GM21576 (cell line): ENCODE data around the gene MDFI.

Experiments
- ATAC-seq: cut with Tn5 transposase; IDR thresholded peaks from one replicate; pipeline ENCODE4 v1.9.1; 2021; ENCODE audit warnings: mild to moderate bottlenecking, moderate library complexity; ENCODE audit not compliant: unreplicated experiment

Gene MDFI

DNA sequence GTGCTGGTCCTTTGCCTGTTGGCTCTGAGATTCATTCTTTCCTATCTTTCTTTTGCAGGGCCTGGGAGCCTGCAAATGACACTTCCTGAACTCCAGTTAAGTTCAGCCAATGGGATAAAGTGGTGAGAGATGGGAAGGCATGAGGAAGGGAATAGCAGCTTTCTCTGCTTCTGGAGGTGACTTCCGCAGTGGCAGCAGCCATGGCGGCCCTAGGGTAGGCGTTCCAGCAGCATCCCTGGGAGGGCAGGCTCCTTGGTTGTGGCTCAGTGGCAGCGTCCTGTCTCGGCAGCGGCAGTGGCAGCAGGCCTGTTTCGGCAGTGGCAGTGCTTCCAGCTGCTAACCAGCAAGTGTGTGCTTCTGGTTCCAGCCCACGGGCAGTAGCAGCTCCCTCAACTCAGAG lies 7.3 kb upstream of the MDFI start:
- ATAC-seq, result no peak

DNA sequence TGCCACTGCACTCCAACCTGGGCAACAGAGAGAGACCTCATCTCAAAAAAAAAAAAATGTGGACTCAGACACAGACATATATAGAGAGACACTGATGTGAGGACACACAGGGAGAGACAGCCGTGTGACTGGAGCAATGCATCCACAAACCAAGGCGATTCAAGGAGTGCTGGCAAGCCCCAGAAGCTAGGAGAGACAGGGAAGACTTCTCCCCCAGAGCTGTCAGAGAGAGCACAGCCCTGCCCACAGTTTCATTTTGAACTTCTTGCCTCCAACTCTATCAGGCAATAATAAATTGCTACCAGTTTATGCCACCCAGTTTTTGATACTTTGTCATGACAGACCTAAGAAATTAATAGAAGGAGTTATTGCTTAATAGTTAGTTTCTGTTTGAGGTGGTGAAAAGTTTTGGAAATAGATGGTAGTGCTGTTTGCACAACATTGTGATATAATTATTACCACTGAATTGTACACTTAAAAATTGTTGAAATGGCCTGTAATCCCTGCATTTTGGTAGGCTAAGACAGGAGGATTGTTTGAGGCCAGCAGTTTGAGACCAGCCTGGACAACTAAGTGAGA lies 5.1 kb upstream of the MDFI start:
- no peak for ATAC-seq

DNA sequence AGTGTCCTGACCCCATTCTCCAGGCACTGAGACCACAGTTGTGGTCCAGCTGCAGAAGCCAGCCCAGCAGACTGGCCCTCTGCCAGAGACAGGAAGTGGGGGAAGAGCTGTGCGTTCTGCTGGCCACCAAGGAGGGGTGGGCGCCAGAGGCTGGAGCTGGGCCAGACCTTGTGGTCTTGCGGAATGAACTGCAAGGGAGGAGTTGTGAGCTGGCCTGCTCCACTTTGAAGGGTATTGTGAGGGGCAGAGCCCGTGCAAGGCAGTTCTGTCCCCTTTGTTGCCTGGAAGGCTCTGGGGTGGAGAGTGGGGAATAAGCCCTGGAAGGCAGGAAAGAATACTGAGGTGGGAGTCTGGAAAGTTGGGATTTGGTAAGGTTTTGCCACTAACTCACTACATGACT lies 3.6 kb upstream of the MDFI start:
- ATAC-seq, result no peak

DNA sequence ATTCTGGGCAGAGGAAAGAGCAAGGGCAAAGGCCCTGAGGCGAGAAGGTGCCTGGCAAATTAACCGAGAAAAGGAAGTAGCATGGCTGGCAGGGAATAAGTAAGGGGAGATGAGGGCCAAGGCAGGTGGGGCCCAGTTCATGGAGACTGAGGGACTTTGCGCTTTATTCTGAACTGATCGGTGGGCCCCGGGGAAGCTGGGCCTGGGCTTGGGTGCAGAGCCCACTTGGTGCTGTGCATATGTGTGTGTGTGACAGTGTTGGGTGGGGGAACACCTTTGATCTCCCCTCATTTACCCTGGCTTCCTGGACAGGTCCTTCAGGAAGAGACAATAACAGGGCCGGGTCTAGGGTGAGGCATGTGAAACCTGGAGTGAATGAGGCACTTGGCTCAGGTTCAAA lies 2.9 kb upstream of the MDFI start:
- ATAC-seq, result no peak

DNA sequence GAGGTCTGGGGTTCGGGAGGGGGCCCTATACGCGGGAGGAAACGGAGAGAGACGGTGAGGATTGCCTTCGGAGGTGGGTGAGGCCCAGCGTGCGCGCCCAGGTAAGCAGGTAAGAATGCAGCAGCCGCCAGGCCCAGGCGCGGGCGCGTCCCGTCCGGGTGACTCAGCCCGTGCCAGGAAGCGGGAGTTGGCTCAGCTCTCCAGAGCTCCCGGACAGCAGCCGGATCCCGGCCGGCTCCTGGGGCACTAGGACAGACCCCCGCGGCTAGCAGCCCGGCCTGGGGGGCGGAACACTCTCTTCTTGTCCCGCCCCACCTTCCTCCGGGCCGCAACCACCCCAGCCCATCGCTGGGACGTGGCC lies 1.5 kb upstream of the MDFI start:
- no peak for ATAC-seq

DNA sequence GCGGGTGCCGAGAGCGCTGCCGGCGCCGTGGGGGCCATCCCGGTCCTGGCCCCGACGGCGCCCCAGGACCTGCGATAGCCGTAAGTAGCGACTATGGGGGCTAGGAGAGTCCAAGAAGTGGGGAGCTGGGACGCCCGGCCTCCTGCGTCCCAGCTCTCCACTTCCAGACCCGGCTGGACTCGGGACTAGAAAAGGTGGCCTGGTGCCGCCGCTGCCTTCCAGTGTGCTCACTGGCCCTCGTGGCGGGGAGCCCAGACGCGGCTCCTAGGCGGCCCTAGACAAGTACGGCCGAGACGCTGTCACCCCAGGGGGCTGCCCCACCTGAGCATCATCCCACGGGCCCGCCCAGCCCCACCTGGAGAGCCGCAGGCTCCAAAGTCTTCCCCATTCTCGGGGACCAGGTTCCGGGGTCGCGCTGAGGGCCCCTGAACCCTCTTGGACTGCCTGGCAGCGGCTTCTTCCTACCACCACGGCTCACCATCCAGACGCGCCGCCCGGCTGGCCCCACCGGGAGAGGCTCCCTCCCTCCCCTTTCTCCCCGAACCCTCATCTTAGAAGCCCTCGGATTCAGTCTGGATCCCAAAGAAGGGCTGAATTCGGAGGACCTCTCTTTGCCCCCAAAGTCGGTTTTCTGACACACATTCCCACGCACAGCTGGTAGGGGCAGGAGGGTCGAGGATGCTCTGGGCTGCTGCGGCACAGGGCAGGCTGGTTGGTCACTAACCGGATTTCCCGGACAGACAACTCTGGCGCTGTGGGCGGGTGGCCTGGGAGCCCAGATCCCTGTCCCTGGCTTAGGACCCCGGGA lies 870 bp upstream of the MDFI start:
- no peak for ATAC-seq

DNA sequence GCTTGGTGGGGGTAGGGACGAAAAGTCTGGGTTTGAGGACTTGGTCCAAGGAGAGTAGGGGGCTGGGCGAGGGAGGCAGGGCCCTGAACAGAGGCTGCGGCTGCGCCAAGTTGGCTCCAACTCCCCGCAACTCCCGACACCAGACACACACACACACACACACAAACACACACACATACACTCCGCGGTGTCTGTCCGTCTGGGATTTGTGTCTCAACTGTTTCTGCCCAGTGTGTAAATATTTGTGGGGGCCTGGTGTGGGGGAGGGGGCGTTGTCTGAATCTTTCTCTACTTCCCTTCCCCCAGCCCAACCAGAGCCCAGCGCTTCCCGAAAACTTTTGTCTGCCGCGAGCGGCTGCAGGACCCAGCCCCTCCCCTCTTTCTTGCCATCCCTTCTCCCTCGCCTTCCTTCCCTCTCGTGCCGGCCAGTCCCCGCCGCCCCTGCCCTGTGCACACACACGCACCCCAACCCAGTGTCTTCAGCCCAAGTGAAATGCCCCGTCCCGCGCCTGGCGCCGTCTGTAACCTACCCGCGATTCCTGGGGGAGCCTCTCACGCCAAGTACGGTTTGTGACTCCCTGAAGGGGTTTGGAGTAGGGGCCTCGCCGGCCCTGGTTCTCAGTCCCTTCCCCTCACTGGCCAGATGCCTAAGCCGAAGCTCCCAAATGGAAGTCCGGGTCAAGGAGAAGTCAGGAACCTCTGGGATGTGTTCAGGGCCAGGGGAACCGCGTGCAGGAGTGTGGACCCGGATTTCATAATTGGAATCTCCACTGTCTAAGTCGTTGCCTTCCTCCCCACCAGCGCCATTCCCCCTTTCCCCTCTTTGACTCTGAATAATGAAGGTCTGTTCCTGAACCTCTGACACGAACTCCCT lies 904 bp downstream of the MDFI start:
- ATAC-seq, result no peak

DNA sequence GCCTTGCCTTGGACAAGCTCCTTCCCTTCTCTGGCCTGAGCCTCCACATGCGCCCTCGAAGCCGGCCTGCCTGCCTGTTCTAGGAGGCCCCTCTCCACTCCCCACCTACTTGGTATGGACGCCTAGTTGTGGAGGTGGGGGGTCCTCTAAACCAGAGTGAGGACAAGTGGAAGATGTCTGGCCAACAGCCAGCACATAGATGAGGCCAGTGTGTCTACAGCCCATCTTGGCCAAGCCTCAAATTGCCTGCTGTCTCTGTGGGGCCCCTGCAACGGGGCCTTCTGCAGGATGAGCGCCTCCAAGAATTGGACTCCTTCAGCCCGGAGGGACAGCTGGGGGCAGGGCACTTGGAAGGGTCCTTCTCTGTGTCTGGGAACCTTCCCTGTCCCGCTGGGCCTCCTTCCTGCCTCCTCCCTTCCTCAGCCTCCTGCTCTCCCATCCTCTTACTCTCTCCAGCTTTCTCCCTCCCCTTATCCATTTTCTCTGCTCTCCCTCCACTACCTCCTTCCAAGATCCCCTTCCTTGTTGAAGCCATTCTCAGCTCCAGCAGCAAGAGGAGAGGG lies 1.6 kb downstream of the MDFI start:
- ATAC-seq, result no peak

DNA sequence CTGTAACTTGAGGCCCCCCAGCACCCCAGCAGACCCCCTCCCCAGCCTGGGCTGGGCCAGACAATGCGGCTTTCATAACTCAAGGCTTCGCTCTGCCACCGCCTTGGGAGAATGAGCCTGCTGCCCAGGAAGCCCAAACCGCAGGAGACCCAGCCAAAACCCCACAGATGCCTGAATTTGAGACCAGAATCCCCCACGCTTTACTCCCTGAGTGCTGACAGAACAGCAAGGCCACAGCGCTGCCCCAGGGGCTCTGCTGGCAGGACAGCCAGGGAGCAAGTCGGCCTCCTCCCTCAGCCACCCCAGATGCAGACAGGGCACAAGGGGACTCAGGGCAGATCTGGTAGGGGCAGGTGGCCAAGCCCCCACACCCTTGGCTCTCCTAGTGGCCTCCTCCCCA lies 2.2 kb downstream of the MDFI start:
- ATAC-seq, result no peak

DNA sequence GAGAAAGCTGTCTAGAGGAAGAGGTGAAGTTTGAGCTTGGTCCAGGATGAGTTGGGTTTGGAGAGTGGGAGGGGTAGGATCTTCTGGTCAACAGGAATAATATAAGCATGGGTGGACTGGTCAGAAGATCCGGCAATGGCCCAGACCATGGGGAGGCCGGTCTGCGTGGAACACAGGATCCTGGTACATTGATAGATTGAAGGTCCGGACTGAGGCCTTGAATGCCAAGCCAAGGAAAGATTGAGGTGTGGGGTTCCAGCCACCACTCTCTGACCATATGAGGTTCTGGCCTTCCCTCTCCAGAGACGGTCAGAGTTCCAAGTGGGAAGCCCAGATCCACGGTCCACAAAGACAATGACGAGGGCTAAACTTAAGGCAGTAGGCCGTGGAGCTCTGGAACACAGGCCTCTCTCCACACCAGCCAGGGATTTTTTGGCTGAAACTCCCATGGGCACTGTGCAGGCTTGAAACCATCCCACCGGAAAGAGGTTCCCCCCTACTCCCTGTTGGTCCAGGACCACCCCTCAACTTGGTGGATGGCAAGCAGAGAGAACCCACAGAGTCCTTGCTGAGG lies 3.2 kb downstream of the MDFI start:
- ATAC-seq, result no peak

DNA sequence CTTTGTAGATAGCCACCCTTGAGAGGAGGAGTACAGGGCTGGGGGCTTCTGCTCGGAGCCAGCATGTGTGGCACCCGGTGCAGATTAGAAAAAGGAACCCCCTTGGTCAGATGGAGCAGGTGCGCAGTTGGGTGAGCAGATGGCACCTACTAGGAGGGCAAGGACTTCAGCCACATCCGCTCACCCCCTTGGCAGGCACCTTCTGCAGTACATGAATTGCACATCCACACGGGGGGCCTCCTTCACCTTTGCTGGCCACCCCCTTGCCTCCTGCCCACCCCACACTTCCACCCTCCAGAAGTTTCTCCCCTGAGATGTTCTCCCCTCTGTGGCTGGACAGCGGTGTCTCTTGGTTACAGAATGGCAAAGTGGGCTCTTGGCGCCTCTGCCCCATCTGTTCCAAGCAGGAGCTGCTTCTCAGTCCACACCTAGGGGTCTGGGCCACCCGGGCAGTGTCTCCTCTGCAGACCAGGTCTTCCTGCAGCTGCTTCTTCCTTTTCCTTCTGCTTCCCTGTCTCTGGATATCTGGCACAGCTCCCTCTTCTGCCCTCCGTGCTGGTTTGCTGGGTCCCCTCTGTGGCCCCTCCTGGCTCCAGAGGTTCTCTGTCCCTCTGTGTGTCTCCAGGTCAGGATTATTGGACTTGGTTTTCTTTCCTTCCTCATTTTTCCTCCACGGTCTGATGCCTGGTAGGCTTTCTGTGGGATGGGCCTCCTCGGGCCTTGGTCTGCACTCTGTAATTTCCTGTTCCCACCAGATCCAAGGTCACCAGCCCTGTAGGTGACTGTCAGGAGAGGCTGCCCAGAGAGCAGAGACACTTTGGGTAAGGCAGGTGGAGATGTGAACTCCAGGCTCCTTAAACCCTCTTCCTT lies 4.1 kb downstream of the MDFI start:
- ATAC-seq, result no peak

DNA sequence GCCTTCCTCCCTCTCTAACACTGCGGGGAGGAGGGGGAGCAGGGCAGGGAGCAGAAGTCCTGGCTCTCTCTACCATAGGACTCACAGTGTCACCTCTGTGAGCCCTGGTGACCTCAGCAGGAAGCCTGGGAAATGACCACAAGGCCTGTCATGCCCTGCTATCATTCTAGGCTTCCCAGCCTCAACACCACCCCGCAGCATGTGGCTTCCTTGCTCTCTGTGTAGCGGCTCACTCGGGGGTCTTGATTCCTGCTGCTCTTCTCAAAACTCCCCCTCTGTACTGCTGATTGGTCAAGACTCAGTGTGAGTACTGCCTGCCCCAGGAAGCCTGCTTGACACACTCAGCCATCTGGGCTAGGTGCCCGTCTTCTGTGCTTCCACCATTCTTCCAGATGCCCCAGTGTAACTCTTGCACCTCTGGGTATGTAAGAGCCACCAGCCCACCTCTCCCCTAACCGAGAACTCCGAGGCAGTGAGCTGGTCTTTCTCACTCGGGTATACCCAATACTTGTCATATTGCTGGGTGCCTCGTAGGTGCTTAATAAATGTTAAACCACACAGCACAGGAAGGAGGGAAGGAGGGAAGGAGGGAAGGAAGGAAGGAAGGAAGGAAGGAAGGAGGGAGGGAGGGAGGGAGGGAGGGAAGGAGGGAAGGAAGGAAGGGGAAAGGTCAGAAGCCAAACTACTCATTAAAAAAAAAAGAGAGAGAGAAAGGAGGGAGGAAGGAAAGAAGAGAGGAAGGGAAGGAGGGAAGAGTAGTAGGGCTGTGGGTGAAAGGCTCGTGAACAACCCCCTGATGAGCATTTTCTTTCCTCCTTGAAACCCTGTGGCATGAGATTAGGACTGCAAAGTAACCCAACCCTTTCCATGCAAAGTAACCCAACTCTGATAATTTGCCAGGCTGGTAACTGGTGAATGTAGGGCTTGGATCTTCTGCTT lies 5.0 kb downstream of the MDFI start:
- no peak for ATAC-seq

DNA sequence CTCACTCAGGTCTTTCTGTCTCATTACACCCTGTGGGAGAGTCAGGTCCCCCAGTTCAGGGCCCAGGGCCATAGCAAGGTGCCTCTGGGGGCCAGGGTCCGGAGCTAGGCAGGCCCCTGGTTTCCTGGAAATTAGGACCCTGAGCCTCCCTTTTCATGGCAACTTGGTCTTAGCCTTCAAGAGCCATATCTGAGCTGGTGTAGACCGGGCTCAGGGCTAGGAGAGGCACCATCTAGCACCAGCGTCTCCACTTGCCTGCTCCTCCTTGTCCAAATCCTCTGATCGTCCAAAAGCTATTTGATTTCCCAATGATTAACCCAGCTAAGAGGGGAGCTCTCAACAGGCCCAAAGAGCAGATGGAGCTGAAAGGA lies 5.6 kb downstream of the MDFI start:
- no peak for ATAC-seq

DNA sequence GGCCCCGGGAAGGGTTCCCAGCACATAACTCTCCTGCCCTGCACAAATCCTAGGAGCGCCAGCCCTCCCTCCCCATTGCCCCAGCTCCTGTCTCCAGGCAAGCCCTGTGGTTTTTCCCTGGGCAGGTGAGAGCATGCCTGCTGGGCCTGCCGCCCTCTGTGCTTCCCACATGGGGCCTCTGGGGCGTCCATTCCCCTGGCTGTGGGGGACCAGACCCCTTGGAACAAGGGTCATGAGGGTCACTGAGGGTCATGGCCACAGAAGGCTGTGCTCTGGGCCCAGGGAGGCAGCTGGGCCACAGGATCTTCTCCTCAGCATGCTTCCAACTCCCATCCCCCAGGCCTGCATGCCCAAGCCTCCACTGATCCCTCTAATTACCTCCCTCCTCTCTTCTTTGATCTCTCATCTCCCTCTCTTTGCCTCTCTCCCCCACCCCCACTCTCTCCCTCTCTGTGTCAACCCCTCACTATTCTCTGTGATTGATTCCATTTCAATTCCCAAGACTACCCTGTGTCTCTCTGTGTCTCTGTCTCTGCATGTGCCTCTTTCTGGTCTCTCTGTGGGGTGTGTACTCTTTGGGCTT lies 6.1 kb downstream of the MDFI start:
- no peak for ATAC-seq

DNA sequence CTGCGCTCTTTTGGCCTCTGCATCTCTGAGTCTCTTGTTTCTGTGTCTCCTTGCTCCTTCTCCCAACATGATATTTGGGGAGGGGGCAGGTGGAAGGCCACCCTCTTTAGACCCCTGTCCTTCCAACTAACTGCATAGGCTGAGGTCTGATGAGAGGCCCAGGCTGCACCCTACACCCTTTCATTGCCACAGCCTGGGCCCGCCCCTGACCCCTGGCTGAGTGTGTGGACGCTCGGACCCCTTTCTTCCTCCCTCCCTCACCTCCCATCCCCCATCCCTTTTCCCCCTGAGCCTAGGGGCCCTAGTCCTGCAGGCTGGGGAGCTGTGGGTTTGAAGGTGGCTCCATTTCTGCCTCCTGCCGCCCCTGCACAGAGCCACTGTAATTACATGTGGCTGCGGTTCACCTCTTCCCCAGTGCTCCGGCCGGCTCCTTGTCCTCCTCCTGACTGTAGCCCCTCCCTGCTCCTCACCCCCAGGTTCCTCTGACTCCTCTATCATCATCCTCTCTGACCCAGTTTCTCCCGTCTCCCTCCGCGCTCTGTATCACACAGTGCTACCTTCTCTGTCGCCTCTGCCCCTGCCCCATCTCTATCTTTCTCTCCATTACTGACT lies 6.8 kb downstream of the MDFI start:
- no peak for ATAC-seq

DNA sequence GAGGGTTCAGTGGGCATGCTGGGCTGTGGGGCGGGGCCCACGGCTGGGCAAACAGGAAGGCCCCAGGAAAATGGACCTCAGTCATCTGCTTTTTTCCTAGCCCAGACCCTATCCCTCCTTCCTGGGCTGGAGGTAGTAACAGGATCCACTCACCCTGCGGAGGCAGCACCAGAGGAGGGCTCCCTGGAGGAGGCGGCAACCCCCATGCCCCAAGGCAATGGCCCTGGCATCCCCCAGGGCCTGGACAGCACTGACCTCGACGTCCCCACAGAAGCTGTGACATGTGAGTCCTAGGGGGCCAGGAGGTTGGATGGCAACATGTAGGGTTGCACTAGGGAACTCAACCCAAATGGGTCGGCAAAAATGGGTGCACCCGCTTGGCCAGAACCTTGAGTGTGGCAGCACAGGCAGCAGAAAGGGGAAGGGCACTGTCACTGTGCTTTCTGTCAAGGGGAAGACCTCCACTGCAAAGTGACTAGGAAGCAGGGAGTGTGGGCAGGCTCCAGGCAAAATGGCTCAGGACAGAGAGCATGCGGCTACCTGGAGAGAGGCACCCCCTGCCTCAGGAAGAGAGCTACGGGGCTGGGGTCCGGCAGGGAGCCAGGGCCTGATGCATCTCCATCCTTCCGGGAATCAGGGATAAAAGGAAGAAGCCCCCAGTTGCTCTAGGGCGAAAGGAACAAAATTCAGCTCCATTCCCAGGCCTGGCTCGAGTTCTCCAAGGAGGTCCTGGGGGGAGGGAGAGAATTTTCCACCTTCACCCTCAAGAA lies 7.9 kb downstream of the MDFI start:
- no peak for ATAC-seq

DNA sequence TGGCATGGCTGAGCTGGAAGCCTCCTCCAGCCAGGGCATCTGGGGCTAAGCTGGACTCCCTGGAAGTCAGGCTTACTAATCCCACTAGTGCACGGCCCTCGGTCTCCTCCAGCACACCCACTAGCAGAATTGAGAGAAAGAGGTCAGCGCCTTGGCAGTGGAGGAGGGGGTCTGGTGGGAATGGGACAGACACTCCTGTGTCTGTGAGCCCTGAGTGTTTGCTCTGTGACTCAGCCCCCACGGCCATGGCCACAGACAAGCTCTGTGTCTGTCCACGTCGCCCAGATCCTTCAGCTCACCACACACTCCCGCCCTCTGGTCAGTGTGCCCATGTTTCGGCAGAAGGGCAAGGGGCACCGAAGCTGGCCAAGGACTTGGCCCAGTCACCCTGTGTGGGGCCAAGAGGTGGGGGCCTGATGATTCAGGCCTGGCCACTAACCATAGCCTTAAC lies 8.8 kb downstream of the MDFI start:
- ATAC-seq, result no peak
